Activated CD8-positive, alpha-beta memory T cell treated with anti-CD3 and anti-CD28 coated beads for 36 hours (primary cell): Measurements from ENCODE around the gene SLC19A1. TPM values are rescaled to one million over a fixed set of nuclear protein-coding genes. Genes with fewer than 3 reads are reported as not detected.

ENCODE experiments used
- CTCF ChIA-PET: fragments of 350-600 bp; sonication (Branson Sonifier 250); formaldehyde crosslinking; loops from one replicate; lab custom pipeline; 2021; ENCODE audit warnings: antibody characterized with exemption; lab: Charles Lee
- POLR2A ChIA-PET: fragments of 350-600 bp; sonication (Branson Sonifier 250); formaldehyde crosslinking; loops from one replicate; lab custom pipeline; 2021; ENCODE audit warnings: antibody characterized with exemption; lab: Charles Lee
- total RNA-seq, 2 experiments: library from RNA; stranded (reverse); gene quantifications; one replicate each; pipeline ENCODE4 v1.2.3, GENCODE V29; 2021

Gene SLC19A1
- total RNA-seq, 2 experiments from 2014 or later, result 65.6 to 66.8 TPM

GRCh38 chr21:45468971-45469272 lies 73.3 kb downstream of the SLC19A1 start:
- ChIA-PET CTCF (interaction anchor here (0.7 kb wide), 1 partner anchor 15 kb away, joined by 4 read pairs; no protein-coding TSS in a partner anchor), POLR2A (no interaction called here)

- ChIA-PET CTCF (interaction anchor here (0.7 kb wide), 1 partner anchor 15 kb away, joined by 4 read pairs; no protein-coding TSS in a partner anchor), POLR2A (no interaction called here)
Observed at GRCh38 chr21:45468051-45468970, 73.9 kb downstream of the SLC19A1 start.

- POLR2A ChIA-PET, result no interaction called here
- CTCF ChIA-PET, result no interaction called here
Observed at GRCh38 chr21:45467221-45467779, 74.9 kb downstream of the SLC19A1 start.

GRCh38 chr21:45466330-45467220 lies 75.7 kb downstream of the SLC19A1 start:
- POLR2A ChIA-PET, result no interaction called here

GRCh38 chr21:45465611-45466329 lies 76.5 kb downstream of the SLC19A1 start:
- ChIA-PET POLR2A (no interaction called here), CTCF (no interaction called here)

More at GRCh38 chr21:45466330-45467220, 75.7 kb downstream of the SLC19A1 start:
- CTCF ChIA-PET, result no interaction called here

GRCh38 chr21:45465105-45465504 lies 77.1 kb downstream of the SLC19A1 start:
- CTCF ChIA-PET, result no interaction called here
- POLR2A ChIA-PET, result no interaction called here

GRCh38 chr21:45464309-45464708 lies 77.9 kb downstream of the SLC19A1 start:
- CTCF ChIA-PET, result no interaction called here
- POLR2A ChIA-PET, result interaction anchor here (0.7 kb wide), 1 partner anchor 764 kb away, joined by 3 read pairs; the partner anchor contains the start of gene LSS

- CTCF ChIA-PET, result no interaction called here
- POLR2A ChIA-PET, result interaction anchor here (0.7 kb wide), 1 partner anchor 765 kb away, joined by 3 read pairs; the partner anchor contains the start of gene LSS
Observed at GRCh38 chr21:45463871-45464270, 78.4 kb downstream of the SLC19A1 start.

- POLR2A ChIA-PET, result no interaction called here
Observed at GRCh38 chr21:45461806-45462341, 80.4 kb downstream of the SLC19A1 start.

GRCh38 chr21:45461369-45461750 lies 80.9 kb downstream of the SLC19A1 start:
- POLR2A ChIA-PET, result no interaction called here
- CTCF ChIA-PET, result no interaction called here

More at GRCh38 chr21:45461806-45462341, 80.4 kb downstream of the SLC19A1 start:
- CTCF ChIA-PET, result no interaction called here

GRCh38 chr21:45460611-45461368 lies 81.5 kb downstream of the SLC19A1 start:
- CTCF ChIA-PET, result no interaction called here

GRCh38 chr21:45460011-45460565 lies 82.2 kb downstream of the SLC19A1 start:
- ChIA-PET POLR2A (no interaction called here), CTCF (no interaction called here)

More at GRCh38 chr21:45460611-45461368, 81.5 kb downstream of the SLC19A1 start:
- POLR2A ChIA-PET, result no interaction called here

GRCh38 chr21:45459171-45460010 lies 82.8 kb downstream of the SLC19A1 start:
- POLR2A ChIA-PET, result no interaction called here
- CTCF ChIA-PET, result no interaction called here

GRCh38 chr21:45458281-45459170 lies 83.7 kb downstream of the SLC19A1 start:
- CTCF ChIA-PET, result no interaction called here
- POLR2A ChIA-PET, result no interaction called here

GRCh38 chr21:45457832-45458172 lies 84.4 kb downstream of the SLC19A1 start:
- ChIA-PET POLR2A (no interaction called here), CTCF (no interaction called here)

- POLR2A ChIA-PET, result no interaction called here
- CTCF ChIA-PET, result no interaction called here
Observed at GRCh38 chr21:45457161-45457831, 84.9 kb downstream of the SLC19A1 start.
